CMK (cell line): ENCODE data around the gene MSI2.
A peak's percentile ranks its signal among the peaks of the same experiment; 100 is the strongest.

ENCODE experiments used
- DNase-seq: peaks from one replicate; pipeline ENCODE4 v3.0.0-alpha.2; 2010; ENCODE audit warnings: low read depth

The MSI2 gene

DNA sequence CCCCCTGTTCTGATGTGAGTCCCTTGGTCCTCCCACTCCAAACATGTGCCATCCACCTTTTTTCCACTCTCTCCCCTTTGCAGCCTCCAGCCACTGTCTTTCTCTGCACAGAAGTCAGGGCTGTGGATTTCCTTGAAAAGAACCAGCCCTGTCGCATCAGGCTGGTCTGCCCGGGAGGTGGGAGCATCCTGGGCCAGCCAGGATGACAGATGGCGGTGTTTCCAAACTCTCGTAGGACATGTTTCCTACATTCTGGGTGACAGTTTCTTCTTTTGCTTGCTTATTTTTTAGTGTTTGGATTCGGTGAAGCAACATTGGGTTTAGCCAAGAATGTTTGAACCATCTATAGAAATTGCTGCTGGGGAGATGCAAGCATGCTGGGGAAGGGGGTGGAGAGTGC is 388.0 kb downstream of the MSI2 start:
- no peak for DNase-seq

DNA sequence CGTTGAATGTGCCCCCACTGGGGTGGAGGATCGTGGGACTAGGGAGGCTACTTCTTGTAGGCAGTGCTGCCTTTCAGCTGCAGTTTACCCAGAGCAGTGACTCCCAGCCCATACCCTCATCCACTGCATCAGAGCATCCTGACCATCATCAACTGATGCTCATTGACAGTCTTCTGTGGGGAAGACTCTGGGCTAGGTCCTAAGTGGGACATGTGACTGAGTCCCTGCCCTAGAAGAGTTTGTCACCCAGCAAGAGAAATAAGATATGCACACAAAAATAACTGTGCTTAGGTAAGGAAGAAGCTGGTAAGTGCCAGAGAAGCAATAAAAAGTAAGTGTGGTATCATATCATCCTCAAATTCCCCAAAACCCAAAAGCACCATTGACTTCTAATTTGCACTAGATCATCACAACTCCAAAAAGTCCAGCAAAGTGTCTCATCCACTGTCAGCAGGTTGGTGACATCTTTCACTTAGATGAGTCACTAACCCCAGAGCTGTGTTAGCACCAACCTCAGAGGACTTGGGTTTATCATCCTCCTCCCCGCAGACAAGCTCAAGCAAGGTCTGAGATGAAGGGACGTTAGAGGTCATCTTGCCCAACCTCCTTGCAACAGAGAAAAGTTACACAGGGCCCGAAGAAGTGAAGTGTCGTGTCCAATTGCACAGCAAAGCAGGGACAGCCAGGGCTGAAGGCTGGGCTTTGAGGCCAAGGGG is 389.8 kb downstream of the MSI2 start:
- DNase-seq: no peak

DNA sequence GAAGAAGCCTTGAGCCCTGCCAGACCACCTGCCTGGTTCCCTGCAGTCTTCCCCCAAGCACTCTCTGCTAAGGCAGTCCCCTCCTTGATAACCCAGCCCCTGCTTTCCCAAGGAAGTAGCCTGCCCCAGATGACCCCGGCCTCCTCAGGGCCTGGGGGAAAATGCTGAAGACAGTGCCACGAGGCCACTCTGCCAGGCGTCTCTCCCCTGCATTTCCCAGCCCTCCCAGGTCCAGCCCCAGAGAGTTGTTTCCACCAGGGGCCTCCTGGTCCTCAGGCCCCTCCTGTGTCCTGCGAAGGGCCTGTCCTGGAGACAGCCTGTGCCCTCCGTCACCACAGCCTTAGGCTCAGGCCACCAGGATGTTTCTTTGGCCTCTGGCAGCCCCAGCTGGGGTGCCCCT is 392.4 kb downstream of the MSI2 start:
- no peak for DNase-seq

DNA sequence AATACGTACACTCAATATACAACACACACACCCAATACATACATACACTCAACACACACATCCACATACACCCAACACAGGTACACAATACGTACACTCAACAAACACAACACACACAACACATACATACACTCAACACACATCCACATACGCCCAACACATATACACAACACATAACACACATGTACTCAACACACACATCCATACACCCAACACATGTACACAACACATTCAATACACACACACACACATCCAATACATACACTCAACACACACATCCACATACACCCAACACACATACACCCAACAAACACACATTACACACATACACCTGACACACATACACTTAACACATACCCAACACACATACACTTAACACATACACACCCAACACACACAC is 392.9 kb downstream of the MSI2 start:
- no peak for DNase-seq

DNA sequence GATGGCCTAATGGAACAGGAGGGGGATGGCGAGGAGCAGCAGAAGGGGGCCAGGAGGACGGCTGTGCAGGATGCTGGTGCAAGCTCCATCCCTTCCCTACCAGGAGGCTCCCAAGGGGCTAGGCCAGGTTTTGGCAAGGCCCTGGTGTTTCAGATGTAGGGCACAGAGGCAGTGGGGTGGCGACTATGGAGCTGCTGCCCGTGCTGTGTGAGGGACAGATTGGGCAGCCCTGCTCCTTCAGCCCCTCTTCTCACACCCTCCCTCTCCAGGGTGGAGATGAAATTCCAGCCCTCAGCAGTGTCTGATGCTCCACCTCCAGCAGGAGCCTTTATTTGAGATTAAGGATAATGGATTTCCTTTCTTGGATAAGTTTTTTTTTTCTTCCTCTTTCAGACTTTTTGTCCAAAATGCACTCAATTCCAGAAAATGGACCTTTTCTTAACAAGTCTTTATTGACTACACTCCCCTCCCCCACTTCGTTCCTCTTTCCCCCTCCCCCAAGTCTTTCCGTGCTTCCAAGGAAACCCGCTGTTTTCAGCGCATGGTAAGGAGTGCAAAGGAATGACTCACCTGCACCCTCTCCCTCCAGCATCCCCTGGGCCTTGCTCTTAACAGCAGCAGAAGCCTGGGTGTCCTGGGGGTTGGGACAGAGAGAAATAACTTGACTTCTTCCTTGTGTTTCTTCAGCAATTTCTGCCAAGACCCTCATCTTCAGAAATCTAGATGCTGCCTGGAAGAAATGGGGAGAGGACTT is 393.6 kb downstream of the MSI2 start:
- no peak for DNase-seq

DNA sequence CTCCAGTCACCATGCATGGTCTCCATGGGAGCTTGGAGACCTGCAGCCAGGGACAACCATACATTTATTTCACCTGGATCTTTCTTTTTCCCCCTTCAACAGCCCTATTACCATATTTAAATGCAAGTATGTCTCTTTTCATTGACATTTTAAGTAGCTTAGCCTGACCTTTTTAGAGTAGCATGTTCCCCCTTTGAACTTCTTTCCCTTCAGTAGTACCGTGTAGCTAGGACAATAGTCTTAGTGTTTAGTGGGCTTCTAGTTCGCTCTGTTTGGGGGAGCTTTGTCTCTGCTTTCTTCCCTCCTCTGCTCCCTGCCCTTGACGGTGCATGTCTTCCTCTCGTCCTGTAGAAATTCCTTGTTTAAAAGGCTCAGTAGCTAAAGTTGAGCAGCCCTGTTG is 394.2 kb downstream of the MSI2 start:
- DNase-seq: no peak

DNA sequence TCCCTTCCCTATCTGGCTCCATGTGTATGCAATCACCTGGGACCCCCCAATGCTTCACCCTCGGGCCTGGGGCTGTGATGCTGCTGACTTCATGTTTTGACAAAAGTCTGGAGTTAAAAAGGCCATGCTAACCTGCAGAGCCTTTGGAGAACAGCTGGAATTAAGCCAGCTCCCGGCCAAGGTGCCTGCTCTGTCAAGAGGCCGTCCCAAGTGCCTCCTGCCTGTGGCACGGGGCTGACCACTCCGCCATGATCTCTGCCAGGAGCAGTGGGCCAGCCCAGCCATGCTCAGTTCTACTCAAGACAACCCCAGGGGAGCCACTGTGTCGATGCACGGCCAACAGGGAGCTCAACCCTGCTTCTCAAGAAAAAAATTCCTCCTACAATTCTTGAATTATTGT is 395.1 kb downstream of the MSI2 start:
- DNase-seq: no peak

DNA sequence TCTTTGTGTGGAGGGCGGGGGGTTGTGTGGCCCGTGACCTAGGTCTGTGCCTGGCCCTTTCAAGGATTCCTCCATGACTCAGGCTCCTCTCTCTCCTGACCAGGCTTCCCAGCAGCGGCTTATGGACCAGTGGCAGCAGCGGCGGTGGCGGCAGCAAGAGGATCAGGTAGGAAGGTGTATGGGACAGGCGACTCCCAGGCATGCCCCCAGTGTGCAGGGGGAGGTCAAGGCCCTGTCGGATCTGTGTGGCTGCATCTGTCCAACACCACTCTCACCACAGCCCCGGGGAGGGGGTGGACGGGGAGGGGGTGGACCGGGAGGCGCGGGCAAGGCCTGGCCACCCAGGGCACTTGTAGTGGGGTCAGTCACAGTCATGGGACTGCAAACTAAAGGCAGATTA is 395.7 kb downstream of the MSI2 start:
- no peak for DNase-seq

DNA sequence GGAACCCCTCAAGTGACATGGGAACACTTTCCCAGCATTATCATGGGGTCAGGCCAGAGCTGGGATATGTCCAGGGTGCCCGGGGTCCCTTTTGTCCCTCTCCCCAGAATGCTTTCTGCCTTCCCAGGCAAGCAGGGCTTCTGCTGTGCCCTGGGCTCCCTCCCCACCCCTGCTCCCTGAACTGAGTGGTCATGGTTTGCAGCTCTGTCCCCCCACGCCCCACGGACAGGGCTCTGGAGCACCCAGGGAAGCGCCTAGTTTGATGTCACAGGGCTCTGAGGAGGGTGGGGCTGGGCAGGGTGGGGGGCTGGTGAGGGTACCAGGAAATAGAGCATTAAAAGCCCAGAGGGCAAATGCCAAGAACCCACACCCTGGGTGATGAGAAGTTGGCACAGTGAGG is 396.5 kb downstream of the MSI2 start:
- no peak for DNase-seq

DNA sequence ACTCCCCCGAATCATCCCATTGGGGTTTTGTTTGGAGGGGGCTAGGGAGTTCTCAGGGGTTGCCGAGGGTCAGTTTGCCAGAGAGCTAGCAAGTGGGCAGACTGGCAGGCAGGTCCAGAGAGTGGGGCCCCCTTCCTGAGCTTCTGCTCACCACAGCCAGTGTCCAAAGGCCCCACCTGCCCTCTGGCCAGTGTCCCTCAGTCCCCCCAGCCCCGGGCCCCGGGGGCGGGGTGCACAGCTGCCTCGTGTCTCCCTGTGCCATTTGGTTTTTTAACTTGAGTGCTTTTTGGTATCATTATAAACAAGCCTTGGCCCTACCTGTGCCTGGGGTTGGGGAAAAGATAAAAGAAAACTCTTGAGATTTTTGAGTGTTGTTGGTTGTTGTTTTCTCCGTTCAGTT is 397.0 kb downstream of the MSI2 start:
- no peak for DNase-seq

DNA sequence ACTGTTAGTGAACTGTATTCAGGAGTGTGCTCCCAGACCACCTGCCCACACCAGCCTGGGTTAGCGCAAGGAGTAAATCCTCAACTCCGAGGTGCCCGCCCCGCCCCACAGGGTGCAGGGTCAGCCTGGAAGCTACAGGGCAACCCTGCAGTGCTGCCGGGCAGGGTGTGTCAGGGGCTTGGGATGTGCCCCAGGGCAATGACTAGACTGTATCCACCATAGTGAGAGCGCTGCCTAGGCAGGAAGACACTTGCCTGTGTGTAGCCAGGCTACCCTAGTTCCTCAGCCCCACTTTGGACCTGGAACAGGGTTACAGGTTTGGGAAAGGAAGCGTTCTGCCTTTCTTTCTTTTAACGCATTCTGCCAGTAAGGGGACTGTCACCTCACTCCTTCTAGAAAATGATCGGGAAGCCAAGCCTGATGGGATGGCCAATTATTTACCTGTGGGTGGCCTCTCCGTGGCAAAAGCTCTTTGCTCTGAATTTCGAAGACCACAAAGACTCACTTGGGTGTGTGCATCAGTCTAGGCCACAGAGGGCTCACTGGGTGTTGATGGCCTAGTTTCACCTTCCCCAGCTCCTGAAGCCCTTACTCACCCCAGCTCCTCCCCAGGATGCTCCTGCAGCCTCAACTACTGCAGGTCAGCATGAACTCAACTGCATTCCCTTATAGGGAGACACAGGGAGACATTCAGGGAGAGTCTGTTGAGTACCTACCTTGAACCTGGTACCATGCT is 397.9 kb downstream of the MSI2 start:
- no peak for DNase-seq

DNA sequence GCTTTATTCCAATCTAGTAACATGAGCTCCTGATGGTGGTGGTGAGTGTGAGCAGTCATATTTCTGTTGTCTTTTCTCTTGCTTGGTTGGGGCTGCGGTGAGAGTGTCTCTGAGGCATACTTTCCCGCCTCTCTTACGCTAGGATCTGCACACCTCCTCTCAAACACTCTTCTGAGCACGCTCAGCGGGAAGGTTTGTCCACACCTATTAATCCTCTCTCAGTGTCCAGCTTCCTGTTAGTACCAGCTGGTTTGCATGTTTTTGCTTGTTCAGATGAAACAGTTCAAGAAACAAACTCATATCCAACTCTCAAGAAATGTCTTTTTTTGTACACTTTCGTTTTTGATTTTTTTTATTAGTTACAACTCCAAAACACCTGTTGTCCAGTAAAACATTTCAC is 399.2 kb downstream of the MSI2 start:
- no peak for DNase-seq

DNA sequence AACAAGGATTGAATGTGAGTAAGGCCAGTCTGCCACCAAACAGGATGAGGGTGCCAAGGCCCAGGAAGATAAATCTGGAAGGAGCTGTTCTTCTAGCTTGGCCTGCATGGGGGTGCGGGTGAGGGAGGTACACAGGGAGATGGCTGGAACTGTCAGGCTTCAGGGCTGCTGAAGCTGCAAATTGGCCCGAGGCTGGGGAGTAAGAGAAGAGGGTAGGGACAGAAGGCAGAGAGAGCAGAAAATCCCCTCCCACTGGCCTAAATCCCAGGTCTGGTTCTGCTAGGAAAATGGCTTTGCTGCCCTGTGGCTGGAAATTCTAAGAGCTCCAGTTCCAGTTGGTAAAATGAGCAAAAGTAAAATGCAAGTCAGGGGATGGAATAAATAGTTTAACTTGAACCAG is 400.9 kb downstream of the MSI2 start:
- no peak for DNase-seq

DNA sequence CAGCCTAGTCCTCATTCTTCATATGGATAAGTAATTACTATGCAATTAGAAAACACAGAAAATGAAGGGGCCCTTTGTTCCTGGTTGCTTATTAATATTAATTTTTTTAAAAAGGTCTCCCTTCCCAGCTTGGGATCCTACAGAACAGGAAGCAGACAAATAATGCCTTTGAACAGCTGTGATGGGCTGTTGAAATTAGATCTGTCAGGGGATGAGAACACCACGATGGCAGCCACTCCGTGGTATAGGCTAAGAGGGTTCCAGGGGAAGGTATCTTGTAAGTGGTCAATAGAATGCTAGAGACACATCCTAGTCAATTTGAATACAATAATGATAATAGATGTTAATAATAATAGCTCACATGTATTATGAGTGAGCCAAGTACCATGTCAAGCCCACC is 405.7 kb downstream of the MSI2 start:
- no peak for DNase-seq

DNA sequence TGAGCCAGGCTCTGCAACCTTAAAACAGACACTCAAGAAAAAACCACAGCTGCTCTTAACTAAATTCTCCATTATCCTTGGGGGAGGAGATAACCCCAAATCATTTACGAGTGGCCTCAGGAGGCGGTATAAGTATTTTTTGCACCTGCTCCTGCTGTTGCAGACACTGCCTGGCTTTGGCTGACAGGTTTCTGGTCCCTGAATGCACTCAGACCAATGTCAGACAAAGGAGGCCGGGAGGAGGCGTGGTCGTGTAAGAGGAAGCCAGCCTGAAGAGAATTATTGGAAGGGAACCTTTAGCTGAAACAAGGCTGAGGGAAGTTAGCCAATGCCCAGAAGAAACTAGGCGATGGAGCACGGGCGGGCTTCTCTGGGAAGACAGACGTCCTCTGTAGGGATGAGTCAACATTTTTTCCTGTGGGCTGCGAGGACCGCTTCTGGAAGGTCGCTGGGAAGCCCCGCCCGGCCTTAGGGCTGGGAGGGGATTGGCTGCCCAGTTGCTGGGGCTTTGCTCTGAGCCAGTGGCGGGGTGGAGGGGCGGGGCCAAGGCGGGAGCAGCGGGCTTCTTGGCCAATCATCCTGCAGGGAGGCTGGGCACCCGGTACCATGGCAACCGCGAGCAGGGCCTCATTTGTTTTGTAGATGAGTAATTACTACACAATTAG is 406.5 kb downstream of the MSI2 start:
- DNase-seq: peak; percentile 63

DNA sequence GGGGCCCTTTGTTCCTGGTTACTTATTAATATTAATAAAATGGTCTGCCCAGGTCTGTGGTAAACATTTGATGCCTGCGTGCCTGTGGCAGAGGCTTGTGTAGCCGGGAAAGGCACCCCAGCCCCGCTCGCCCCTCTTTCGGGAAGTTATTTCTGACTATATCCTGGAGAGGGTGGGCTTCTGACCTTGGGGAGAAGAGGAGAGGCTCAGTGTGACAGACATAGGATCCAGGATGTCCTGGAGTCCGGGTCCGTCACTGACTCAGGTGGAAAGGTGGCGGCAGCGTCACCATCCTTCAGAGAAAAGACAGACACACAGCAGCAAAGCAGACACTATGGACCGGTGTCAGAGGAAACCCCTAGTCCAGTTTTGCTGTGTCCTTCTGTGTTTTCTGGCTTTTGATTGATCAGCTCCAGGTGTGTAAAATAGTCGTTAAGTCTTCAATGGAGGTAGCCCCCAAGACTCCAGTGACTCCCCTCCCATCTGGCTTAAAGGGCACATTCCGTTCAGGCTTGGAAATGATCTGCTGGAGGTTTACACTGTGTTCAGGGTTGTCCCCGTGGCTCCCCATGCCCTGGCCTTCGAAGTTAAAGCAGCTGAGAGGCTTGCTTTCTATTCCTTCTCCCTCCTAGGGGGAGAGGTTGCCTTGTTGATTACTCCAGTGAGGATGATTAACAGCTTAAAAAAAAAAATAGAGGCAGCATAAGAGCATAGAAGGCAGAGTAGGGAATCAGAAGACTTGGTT is 407.2 kb downstream of the MSI2 start:
- no peak for DNase-seq

DNA sequence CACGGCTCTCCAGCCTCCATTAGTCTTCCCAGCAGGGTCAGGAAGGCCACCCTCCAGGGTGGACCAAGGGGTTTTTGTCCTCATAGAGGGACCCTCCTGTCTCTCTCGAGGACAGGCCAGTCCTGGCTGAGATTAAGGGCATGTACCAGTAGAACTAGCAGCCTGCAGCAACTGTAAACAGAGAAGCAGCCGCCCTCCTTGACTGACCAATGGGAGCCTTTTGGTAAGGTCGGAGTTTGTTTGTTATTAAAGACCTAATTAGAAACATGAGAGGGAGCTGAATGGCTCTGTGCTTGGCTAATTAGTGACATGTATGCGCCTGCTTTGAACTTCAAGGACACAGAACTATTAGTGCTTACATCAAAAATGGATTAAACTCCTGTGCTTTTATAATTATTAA is 408.8 kb downstream of the MSI2 start:
- DNase-seq: no peak

DNA sequence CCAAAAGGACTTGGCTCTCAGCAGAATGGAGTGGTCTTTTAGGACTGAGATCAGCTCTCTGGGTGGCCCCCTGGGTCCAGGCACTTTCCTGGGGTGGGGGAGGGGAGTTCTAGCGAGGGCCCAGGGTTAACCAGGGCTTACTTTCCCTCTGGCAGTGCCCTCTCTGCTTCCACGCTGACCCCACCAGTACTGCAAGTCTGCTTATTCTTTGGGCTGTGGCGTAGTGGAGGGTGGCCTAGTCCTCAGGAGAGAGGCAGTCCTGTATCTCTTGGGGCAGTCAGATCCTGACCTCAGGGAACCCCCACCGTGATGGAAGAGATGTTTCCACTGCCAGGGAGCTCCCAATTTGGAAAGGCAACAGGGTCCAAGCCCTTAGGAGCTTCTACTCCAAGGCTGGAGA is 409.4 kb downstream of the MSI2 start:
- no peak for DNase-seq

DNA sequence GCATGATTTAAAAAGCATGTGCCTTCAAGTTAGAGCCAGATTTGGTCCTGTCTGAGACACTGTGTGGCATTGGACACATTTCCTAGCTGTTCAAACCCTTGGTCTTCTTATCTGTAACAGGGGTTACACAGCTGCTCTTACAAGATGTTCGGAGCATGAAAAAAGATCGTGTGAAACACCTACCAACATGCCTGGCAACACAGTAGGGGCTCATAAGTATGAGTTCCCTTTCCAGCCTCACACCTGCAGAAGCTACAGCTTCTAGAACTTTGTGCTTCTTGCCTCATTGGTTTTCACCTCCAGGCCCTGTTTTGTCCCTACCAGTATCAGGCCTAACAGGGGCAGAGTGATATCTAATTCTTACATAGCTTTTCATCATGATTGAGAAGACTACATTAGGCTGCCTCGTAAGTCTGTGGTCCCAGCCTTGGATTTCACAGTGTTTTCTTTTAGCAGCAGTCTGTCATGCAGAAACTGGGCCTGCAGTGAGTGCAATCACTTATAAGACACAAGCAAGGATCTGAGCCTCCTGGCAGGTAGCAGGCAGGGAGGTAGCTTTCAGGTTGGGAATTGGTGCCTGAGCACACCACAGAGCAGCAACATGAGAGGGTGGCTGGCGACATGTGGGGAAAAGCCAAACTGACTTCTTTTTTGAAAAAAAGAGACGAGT is 410.0 kb downstream of the MSI2 start:
- DNase-seq: no peak

DNA sequence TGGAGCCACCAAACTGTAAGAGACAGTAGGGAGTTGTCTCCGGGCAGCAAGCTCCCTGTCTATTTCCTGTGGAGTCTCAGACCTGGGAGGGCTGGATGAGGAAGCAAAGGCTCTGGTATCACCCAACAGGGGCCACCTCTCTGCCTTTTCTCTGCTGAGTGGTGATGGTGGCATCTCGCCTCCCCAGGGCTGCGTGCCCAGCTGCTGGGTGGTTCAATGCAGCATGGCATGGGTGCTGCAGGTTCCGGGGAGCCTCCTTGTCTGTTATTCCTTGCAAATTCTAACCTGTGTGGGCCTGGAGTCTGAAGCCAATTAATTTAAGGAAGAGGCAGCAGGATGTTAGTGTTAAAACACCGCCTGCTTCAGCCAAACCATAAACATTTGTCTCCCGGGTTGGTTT is 410.6 kb downstream of the MSI2 start:
- DNase-seq: no peak

DNA sequence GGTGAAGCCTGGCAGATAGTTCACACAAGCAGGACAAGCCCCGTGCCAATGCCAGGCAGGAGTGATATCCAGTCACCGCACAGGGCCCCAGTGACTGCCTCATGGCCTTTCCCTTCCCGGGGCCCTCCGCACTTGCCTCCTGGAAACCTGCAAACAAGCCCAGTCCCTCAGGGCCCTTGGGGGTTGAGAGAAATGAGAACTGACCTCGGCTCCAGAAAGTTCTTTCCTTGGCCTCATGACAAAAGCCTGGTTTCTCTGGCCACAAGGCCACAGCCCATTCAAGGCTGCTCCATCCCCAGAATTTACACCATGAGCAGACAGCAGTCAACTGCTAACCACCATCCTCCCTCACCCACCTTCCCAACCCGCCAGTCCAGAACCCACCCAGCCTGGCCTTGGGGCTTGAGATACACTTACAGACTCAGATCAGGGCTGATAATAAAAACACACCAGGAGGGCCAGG is 411.2 kb downstream of the MSI2 start:
- no peak for DNase-seq
